ENCODE results near the gene MSN. TPM values are rescaled to one million over a fixed set of nuclear protein-coding genes. Genes with fewer than 3 reads are reported as not detected.
A peak's percentile ranks its signal among the peaks of the same experiment; 100 is the strongest.

The MSN gene
- total RNA-seq, 1 donor from 2014 or later: 384 TPM

DNA sequence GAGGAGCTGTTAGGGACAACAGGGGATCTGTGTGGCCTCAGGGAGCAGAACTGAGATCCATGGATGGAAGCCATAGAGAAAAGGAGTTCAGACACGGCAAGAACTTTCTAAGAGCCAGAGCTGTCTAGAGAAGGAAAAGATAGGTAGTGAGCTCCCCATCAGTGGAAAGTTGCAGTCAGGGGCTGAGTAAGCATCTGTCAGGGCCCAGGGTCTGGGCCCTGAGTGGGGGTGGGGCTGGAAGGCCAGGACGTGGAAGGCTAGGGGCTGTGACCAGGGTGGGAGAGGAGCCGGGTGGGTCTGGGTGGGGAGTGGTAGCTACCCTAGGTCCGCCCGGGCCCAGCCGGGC is 324 bp upstream of the MSN start:
- H3K9me3 Mint-ChIP-seq (ENCODE audit: low read depth): peaks cover 16% of the 10 kb centered on the region
- no peak for DNase-seq (ENCODE audit: low spot score)
- H3K36me3 Mint-ChIP-seq (ENCODE audit: low read depth): no peaks in the 10 kb centered on the region
- H3K4me1 Mint-ChIP-seq (ENCODE audit: low read depth): peaks cover 31% of the 10 kb centered on the region
- H3K27ac Mint-ChIP-seq (ENCODE audit: unreplicated experiment): peak overlapping the region; percentile 76
- peak overlapping the region; percentile 53 for H3K4me3 Mint-ChIP-seq (ENCODE audit: unreplicated experiment)
- TF ChIP-seq, protein P1, sequence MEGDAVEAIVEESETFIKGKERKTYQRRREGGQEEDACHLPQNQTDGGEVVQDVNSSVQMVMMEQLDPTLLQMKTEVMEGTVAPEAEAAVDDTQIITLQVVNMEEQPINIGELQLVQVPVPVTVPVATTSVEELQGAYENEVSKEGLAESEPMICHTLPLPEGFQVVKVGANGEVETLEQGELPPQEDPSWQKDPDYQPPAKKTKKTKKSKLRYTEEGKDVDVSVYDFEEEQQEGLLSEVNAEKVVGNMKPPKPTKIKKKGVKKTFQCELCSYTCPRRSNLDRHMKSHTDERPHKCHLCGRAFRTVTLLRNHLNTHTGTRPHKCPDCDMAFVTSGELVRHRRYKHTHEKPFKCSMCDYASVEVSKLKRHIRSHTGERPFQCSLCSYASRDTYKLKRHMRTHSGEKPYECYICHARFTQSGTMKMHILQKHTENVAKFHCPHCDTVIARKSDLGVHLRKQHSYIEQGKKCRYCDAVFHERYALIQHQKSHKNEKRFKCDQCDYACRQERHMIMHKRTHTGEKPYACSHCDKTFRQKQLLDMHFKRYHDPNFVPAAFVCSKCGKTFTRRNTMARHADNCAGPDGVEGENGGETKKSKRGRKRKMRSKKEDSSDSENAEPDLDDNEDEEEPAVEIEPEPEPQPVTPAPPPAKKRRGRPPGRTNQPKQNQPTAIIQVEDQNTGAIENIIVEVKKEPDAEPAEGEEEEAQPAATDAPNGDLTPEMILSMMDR (IDR thresholded peaks at IDR 0.05): no peak
- H3K27me3 Mint-ChIP-seq (ENCODE audit: low read depth): no peaks in the 10 kb centered on the region

DNA sequence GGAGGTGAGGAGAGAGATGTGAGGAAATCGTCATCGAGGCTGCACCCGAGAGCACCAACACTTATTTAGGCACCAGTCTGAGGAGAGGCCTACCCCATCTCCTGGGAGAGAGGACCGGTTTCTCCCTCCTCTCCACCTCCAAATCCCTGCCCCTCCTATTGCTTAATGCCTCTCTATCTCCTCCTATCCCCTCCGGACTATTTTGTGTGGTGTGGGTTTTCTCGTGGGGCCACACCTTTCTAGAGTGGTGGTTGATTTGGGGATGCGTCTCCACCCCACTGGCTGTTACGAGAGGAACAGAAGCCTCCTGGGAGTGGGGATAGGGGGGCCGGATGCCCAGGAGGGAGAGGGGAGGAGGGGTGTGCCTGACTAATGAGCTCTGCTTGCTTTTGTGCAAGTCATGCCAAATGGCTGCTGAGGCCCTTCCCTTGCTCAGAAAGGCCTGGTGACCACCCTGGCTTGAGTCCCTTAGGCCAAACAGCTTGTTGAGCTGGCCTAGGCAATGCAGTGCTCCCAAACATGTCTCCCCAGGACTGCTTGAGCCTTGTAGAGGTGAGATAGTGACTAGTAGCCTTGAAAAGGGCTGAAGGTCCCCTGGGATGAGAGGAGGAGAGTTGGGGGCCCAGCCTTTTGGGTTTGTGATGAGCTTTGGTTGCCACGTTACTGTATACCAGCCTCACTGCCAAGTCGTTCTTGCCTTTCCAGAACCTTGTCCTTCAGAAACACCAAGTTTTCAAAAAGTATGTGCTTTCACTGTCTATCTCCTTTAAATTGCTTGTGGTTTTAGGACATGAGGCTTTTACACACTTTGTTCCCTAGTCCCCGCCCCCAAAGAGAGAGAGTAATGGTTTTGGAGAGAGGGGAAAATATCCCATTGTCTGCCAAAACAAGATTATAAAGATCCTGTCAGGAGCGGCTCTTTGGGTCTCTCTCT is 1.2 kb downstream of the MSN start:
- Mint-ChIP-seq H3K27ac (ENCODE audit: unreplicated experiment) (peak overlapping the region; percentile 99), H3K4me1 (ENCODE audit: low read depth) (peaks cover 43% of the 10 kb centered on the region), H3K9me3 (ENCODE audit: low read depth) (peaks cover 6% of the 10 kb centered on the region), H3K4me3 (ENCODE audit: unreplicated experiment) (peak overlapping the region; percentile 93), H3K27me3 (ENCODE audit: low read depth) (no peaks in the 10 kb centered on the region), H3K36me3 (ENCODE audit: low read depth) (no peaks in the 10 kb centered on the region)
- TF ChIP-seq, protein P1 (IDR thresholded peaks at IDR 0.05): no peak
- DNase-seq (ENCODE audit: low spot score): no peak

DNA sequence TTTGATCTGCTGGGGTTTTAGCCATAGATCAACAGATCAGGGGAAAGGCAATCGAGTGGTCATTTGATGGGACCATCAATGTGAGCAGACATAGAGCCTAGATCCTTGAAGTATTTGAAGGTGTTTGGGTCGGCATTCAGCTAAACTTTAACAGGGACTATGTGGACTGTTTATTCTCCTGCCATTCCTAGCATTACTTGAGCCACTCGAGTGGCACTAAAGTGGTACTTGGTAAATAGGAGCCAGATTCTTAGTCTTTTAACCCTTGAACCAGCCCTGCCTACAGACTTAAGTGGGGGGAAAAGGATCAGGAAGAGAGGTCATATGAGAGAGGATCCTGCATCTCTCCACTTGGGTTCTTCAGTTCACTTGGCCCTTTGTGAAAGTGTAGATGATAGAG is 3.8 kb downstream of the MSN start:
- H3K4me3 Mint-ChIP-seq (ENCODE audit: unreplicated experiment): peak overlapping the region; percentile 40
- no peak for DNase-seq (ENCODE audit: low spot score)
- H3K27me3 Mint-ChIP-seq (ENCODE audit: low read depth): no peaks in the 10 kb centered on the region
- peaks cover 11% of the 10 kb centered on the region for H3K9me3 Mint-ChIP-seq (ENCODE audit: low read depth)
- peaks cover 66% of the 10 kb centered on the region for H3K4me1 Mint-ChIP-seq (ENCODE audit: low read depth)
- TF ChIP-seq, protein P1 (IDR thresholded peaks at IDR 0.05): no peak
- peak overlapping the region; percentile 68 for H3K27ac Mint-ChIP-seq (ENCODE audit: unreplicated experiment)
- peaks cover 2% of the 10 kb centered on the region for H3K36me3 Mint-ChIP-seq (ENCODE audit: low read depth)

DNA sequence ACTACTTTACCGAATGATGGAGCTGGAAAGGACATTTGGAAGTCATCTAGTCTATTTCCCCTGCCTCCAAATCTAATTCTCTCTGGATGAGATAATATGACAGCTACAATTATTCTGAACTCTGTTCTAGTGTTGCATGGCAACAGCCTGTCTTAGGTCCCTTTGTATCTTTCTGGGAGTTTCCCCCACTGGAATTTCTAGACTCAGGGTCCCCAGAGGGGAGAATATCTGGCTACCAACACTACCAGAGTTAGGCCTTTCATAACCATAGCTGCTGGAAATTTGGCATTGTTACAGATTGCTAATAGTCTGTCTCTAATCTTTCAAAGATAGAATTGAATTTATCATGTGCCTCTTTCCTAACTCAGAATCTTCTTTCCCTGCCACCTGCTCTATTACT is 4.5 kb downstream of the MSN start:
- no peaks in the 10 kb centered on the region for H3K27me3 Mint-ChIP-seq (ENCODE audit: low read depth)
- peaks cover 11% of the 10 kb centered on the region for H3K9me3 Mint-ChIP-seq (ENCODE audit: low read depth)
- H3K4me1 Mint-ChIP-seq (ENCODE audit: low read depth): peaks cover 70% of the 10 kb centered on the region
- peak overlapping the region; percentile 67 for H3K27ac Mint-ChIP-seq (ENCODE audit: unreplicated experiment)
- peak overlapping the region; percentile 40 for H3K4me3 Mint-ChIP-seq (ENCODE audit: unreplicated experiment)
- TF ChIP-seq, protein P1 (IDR thresholded peaks at IDR 0.05): no peak
- no peak for DNase-seq (ENCODE audit: low spot score)
- peaks cover 2% of the 10 kb centered on the region for H3K36me3 Mint-ChIP-seq (ENCODE audit: low read depth)

DNA sequence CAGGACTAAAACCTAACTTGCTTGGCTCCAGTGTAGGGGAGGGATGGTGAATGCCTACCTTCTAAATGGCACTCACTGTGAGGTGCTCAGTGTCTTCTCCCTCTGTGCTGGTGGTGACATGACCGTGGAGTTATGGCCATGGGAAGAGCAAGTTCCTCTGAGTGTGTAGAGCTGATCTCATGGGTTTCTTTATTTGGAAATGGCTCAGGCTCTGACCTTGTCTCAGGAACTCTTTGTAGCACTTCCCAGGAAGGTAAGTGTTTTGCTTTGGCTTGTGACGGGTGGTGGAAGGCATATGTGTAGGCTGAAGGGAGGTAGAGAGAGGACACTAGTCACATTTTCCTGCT is 6.4 kb downstream of the MSN start:
- H3K4me1 Mint-ChIP-seq (ENCODE audit: low read depth): peaks cover 84% of the 10 kb centered on the region
- no peak for DNase-seq (ENCODE audit: low spot score)
- H3K9me3 Mint-ChIP-seq (ENCODE audit: low read depth): peaks cover 16% of the 10 kb centered on the region
- peaks cover 4% of the 10 kb centered on the region for H3K36me3 Mint-ChIP-seq (ENCODE audit: low read depth)
- H3K27ac Mint-ChIP-seq (ENCODE audit: unreplicated experiment): peak overlapping the region; percentile 81
- peak overlapping the region; percentile 0 for H3K4me3 Mint-ChIP-seq (ENCODE audit: unreplicated experiment)
- H3K27me3 Mint-ChIP-seq (ENCODE audit: low read depth): no peaks in the 10 kb centered on the region
- TF ChIP-seq, protein P1 (IDR thresholded peaks at IDR 0.05): no peak

Measured in chondrocyte (in vitro differentiated cells).